Hepatocyte (in vitro differentiated cells): ENCODE results near the gene ANKRD13C. TPM values are rescaled to one million over a fixed set of nuclear protein-coding genes. Genes with fewer than 3 reads are reported as not detected.
A peak's percentile ranks its signal among the peaks of the same experiment; 100 is the strongest.

Source experiments
- DNase-seq: peaks from one replicate; pipeline ENCODE4 v3.0.0-alpha.2; 2016; ENCODE audit warnings: low spot score
- H2AFZ ChIP-seq: fragments of 200-600 bp; sonication (generic); 2 replicates; pipeline ENCODE4 v1.6.0; 2016; ENCODE audit warnings: antibody characterized with exemption, mild to moderate bottlenecking
- H3K27ac ChIP-seq: fragments of 200-600 bp; sonication (generic); 2 replicates; pipeline ENCODE4 v1.5.1; 2016; ENCODE audit warnings: mild to moderate bottlenecking
- H3K27me3 ChIP-seq: fragments of 200-600 bp; sonication (generic); 2 replicates; pipeline ENCODE4 v1.6.1; 2016
- H3K36me3 ChIP-seq: fragments of 200-600 bp; sonication (generic); replicated peaks from 2 replicates; pipeline ENCODE4 v1.5.1; 2016; ENCODE audit warnings: low read depth; ENCODE audit not compliant: insufficient read depth
- H3K4me1 ChIP-seq: fragments of 200-600 bp; sonication (generic); 2 replicates; pipeline ENCODE4 v1.5.1; 2016; ENCODE audit warnings: mild to moderate bottlenecking, moderate library complexity; ENCODE audit not compliant: insufficient read depth
- H3K4me2 ChIP-seq: fragments of 200-600 bp; sonication (generic); 2 replicates; pipeline ENCODE4 v1.6.0; 2016
- H3K4me3 ChIP-seq: fragments of 200-600 bp; sonication (generic); 2 replicates; pipeline ENCODE4 v1.5.1; 2016; ENCODE audit warnings: mild to moderate bottlenecking
- H3K79me2 ChIP-seq: fragments of 200-600 bp; sonication (generic); 2 replicates; pipeline ENCODE4 v1.6.0; 2017; ENCODE audit warnings: mild to moderate bottlenecking
- H3K9me2 ChIP-seq: fragments of 200-600 bp; sonication (generic); replicated peaks from 2 replicates; pipeline ENCODE4 v1.6.0; 2017; ENCODE audit warnings: mild to moderate bottlenecking; ENCODE audit not compliant: insufficient read depth
- H3K9me3 ChIP-seq: fragments of 200-600 bp; sonication (generic); 2 replicates; pipeline ENCODE4 v1.5.1; 2016; ENCODE audit warnings: low read depth, mild to moderate bottlenecking
- H4K20me1 ChIP-seq: fragments of 200-600 bp; sonication (generic); 2 replicates; pipeline ENCODE4 v1.6.0; 2016; ENCODE audit warnings: mild to moderate bottlenecking; ENCODE audit not compliant: insufficient read depth, poor library complexity, severe bottlenecking
- EZH2 ChIP-seq: fragments of 200-600 bp; sonication (generic); IDR thresholded peaks from 2 replicates; pipeline ENCODE4 v1.6.1; 2016; ENCODE audit warnings: antibody characterized with exemption, mild to moderate bottlenecking, borderline replicate concordance
- EZH2phosphoT487 ChIP-seq: fragments of 200-600 bp; sonication (generic); IDR thresholded peaks from one replicate; pipeline ENCODE4 v1.6.1; 2018; ENCODE audit warnings: antibody characterized with exemption, mild to moderate bottlenecking, low read depth, moderate library complexity; ENCODE audit not compliant: unreplicated experiment, severe bottlenecking
- WGBS: methylation state at CpG from one replicate; pipeline ENCODE4 v1.1.6; 2016; ENCODE audit warnings: low lambda C conversion rate; ENCODE audit errors: missing lambda C conversion rate; 5-methylcytosine and 5-hydroxymethylcytosine counted together
- polyA plus RNA-seq: library from polyadenylated mRNA; unstranded; fragments of >200 nt; fragmentation: Nextera tagmentation; extraction: Ambion mirVana; gene quantifications from 2 replicates; pipeline ENCODE4 v1.2.1, GENCODE V29; 2016
- total RNA-seq: library from RNA; depleted of rRNA; stranded (reverse); fragments of >200 nt; gene quantifications from 2 replicates; pipeline ENCODE4 v1.2.3, GENCODE V29; 2014
- TF ChIP-seq, protein P1 (sequence below): fragments of 200-600 bp; sonication (generic); IDR thresholded peaks from 2 replicates; pipeline ENCODE4 v1.5.1; 2016; ENCODE audit warnings: antibody characterized with exemption, mild to moderate bottlenecking; ENCODE audit not compliant: poor library complexity

The ANKRD13C gene, protein sequence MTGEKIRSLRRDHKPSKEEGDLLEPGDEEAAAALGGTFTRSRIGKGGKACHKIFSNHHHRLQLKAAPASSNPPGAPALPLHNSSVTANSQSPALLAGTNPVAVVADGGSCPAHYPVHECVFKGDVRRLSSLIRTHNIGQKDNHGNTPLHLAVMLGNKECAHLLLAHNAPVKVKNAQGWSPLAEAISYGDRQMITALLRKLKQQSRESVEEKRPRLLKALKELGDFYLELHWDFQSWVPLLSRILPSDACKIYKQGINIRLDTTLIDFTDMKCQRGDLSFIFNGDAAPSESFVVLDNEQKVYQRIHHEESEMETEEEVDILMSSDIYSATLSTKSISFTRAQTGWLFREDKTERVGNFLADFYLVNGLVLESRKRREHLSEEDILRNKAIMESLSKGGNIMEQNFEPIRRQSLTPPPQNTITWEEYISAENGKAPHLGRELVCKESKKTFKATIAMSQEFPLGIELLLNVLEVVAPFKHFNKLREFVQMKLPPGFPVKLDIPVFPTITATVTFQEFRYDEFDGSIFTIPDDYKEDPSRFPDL
- total RNA-seq = 25.1 and 26.5 TPM in 2 replicates
- 13.7 and 14.9 TPM in 2 replicates for polyA plus RNA-seq

- Histone ChIP-seq H2AFZ (peak within 1 kb of the TSS; percentile 92), H3K9me3 (no peaks in the 10 kb centered on the region), H3K27ac (peak within 1 kb of the TSS; percentile 96), H3K79me2 (peaks cover 46% of the 10 kb centered on the region), H3K36me3 (no peaks in the 10 kb centered on the region), H3K4me2 (peak within 1 kb of the TSS; percentile 80), H3K4me1 (peaks cover 12% of the 10 kb centered on the region), H3K9me2 (no peaks in the 10 kb centered on the region), H3K4me3 (peak within 1 kb of the TSS; percentile 66), H3K27me3 (no peaks in the 10 kb centered on the region), H4K20me1 (peaks cover 21% of the 10 kb centered on the region)
- peak; percentile 98 for DNase-seq
- WGBS = 1% methylated on average over 61 of the region's 65 CpGs
- TF ChIP-seq, protein P1, sequence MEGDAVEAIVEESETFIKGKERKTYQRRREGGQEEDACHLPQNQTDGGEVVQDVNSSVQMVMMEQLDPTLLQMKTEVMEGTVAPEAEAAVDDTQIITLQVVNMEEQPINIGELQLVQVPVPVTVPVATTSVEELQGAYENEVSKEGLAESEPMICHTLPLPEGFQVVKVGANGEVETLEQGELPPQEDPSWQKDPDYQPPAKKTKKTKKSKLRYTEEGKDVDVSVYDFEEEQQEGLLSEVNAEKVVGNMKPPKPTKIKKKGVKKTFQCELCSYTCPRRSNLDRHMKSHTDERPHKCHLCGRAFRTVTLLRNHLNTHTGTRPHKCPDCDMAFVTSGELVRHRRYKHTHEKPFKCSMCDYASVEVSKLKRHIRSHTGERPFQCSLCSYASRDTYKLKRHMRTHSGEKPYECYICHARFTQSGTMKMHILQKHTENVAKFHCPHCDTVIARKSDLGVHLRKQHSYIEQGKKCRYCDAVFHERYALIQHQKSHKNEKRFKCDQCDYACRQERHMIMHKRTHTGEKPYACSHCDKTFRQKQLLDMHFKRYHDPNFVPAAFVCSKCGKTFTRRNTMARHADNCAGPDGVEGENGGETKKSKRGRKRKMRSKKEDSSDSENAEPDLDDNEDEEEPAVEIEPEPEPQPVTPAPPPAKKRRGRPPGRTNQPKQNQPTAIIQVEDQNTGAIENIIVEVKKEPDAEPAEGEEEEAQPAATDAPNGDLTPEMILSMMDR = no peak
- TF ChIP-seq EZH2phosphoT487 (no peak), EZH2 (no peak)
These were observed at the start of gene ANKRD13C for GRCh38 chr1:70354332-70355110. Gene ANKRD13C, minus strand, starts transcription at chr1:70354722. Its CDS starts 314 bp downstream, at chr1:70354408.

GRCh38 chr1:70403759-70404158 is 49.2 kb upstream of the ANKRD13C start:
- no peak overlapping the region for H3K4me3 ChIP-seq
- no peaks in the 10 kb centered on the region for H3K9me3 ChIP-seq

DNA sequence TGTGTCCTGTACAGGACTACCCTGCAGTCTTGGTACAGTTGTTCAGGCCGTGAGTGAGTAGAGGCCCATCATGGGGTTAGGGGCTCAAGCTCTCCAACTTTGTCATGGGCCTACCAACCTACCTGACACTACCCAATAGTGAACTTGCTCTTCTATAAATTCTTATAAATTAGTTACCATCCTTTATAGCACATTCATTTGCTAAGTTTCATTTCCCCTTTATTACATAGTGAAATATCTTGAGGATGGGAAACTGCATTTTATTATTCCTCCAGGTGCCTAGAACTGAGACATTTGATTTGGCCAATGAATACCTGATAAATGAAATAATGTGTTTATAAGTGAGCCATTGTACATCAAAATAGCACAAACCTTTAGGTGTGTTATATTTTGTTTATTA is 47.5 kb upstream of the ANKRD13C start:
- no peaks in the 10 kb centered on the region for H3K36me3 ChIP-seq
- H2AFZ ChIP-seq = no peak overlapping the region
- H3K4me1 ChIP-seq = no peaks in the 10 kb centered on the region
- 91% methylated on average over 1 of the region's 1 CpG for WGBS
- TF ChIP-seq EZH2phosphoT487 (no peak), EZH2 (no peak)
- TF ChIP-seq, protein P1 = no peak
- H3K9me2 ChIP-seq = no peaks in the 10 kb centered on the region
- H3K27me3 ChIP-seq = no peaks in the 10 kb centered on the region
- no peak overlapping the region for H3K4me3 ChIP-seq
- no peak overlapping the region for H3K4me2 ChIP-seq
- no peak overlapping the region for H3K27ac ChIP-seq
- DNase-seq = no peak
- H3K9me3 ChIP-seq = no peaks in the 10 kb centered on the region
- H3K79me2 ChIP-seq = no peaks in the 10 kb centered on the region
- H4K20me1 ChIP-seq = no peaks in the 10 kb centered on the region

More at GRCh38 chr1:70403759-70404158, 49.2 kb upstream of the ANKRD13C start:
- no peak for DNase-seq
- WGBS = 84% methylated on average over 2 of the region's 2 CpGs
- Histone ChIP-seq H3K27ac (no peak overlapping the region), H3K27me3 (no peaks in the 10 kb centered on the region), H3K4me1 (no peaks in the 10 kb centered on the region), H2AFZ (no peak overlapping the region), H3K4me2 (no peak overlapping the region), H3K36me3 (no peaks in the 10 kb centered on the region), H4K20me1 (no peaks in the 10 kb centered on the region), H3K9me2 (no peaks in the 10 kb centered on the region), H3K79me2 (no peaks in the 10 kb centered on the region)
- TF ChIP-seq EZH2phosphoT487 (no peak), EZH2 (no peak)
- TF ChIP-seq, protein P1 = no peak
